H1 (cell line): Measurements from ENCODE around the gene SLC6A6. TPM values are rescaled to one million over a fixed set of nuclear protein-coding genes. Genes with fewer than 3 reads are reported as not detected.
"Not testable (repeated sequence)": the region's sequence is repeated elsewhere in the genome, so short reads cannot be mapped to it uniquely, and the experiment has no call there.

Experiments used
- CTCF ChIA-PET: fragments of 300-600 bp; sonication (Branson Sonifier 250); formaldehyde crosslinking; loops from one replicate; lab custom pipeline; 2021; ENCODE audit not compliant: partially characterized antibody; lab: Charles Lee
- POLR2A ChIA-PET: fragments of 300-600 bp; sonication (Branson Sonifier 250); formaldehyde crosslinking; loops from one replicate; lab custom pipeline; 2021; ENCODE audit warnings: inconsistent platforms; ENCODE audit not compliant: partially characterized antibody; lab: Charles Lee
- DNase-seq, 2 experiments: peaks; one replicate each; pipeline versions ENCODE4 v3.0.0 to v3.0.0-alpha.2; 2010 to 2022; ENCODE audit warnings: low spot score in 2 of 2, low read depth in 1 of 2, mixed read lengths in 1 of 2
- FAIRE-seq: peaks from 2 replicates; lab custom pipeline; 2011; peaks lifted over from hg19 to GRCh38; lab: Jason Lieb, UNC
- H2AFZ ChIP-seq: 2 replicates; pipeline ENCODE4 v1.8.1; 2012; ENCODE audit warnings: low read length, inconsistent platforms
- H2AK5ac ChIP-seq: 2 replicates; pipeline ENCODE4 v1.6.1; 2013; ENCODE audit warnings: low read depth, low read length
- H2BK120ac ChIP-seq: replicated peaks from 2 replicates; pipeline ENCODE3; 2013; ENCODE audit warnings: low read depth, low read length, inconsistent platforms
- H2BK12ac ChIP-seq: 2 replicates; pipeline ENCODE4 v1.6.1; 2013; ENCODE audit warnings: low read depth, low read length
- H2BK15ac ChIP-seq: 2 replicates; pipeline ENCODE4 v1.6.1; 2013; ENCODE audit warnings: low read length
- H2BK20ac ChIP-seq: 2 replicates; pipeline ENCODE4 v1.6.1; 2013; ENCODE audit warnings: low read length
- H2BK5ac ChIP-seq: 2 replicates; pipeline ENCODE4 v1.6.1; 2013; ENCODE audit warnings: low read depth, low read length
- H3K14ac ChIP-seq: 2 replicates; pipeline ENCODE4 v1.6.1; 2013; ENCODE audit warnings: inconsistent platforms; ENCODE audit not compliant: insufficient read length
- H3K18ac ChIP-seq: 2 replicates; pipeline ENCODE4 v1.6.1; 2013; ENCODE audit warnings: low read length; ENCODE audit errors: extremely low read depth
- H3K23ac ChIP-seq: 2 replicates; pipeline ENCODE4 v1.6.1; 2013; ENCODE audit warnings: inconsistent platforms; ENCODE audit not compliant: insufficient read length
- H3K23me2 ChIP-seq: 2 replicates; pipeline ENCODE4 v1.6.1; 2013; ENCODE audit warnings: low read depth, low read length
- H3K27ac ChIP-seq: 2 replicates; pipeline ENCODE4 v1.6.1; 2011; ENCODE audit warnings: low read depth, low read length, inconsistent platforms
- H3K27me3 ChIP-seq, 4 experiments: replicated peaks in 1 of 4; 1 replicate in 1 of 4; 2 replicates in 3 of 4; pipeline versions ENCODE4 v1.6.1 to v1.8.1; 2011 to 2013; ENCODE audit warnings: low read length in 3 of 4, mild to moderate bottlenecking in 3 of 4, inconsistent platforms in 2 of 4, mixed read lengths in 2 of 4, moderate library complexity in 1 of 4; ENCODE audit not compliant: control insufficient read depth in 3 of 4, insufficient read depth in 3 of 4; ENCODE audit errors: extremely low read depth in 1 of 4
- H3K36me3 ChIP-seq, 4 experiments: 2 replicates each; pipeline versions ENCODE4 v1.6.1 to v1.8.1; 2011 to 2013; ENCODE audit warnings: mild to moderate bottlenecking in 4 of 4, low read length in 3 of 4, moderate library complexity in 2 of 4, control low read depth in 1 of 4, inconsistent platforms in 1 of 4; ENCODE audit not compliant: insufficient read depth in 4 of 4, control insufficient read depth in 2 of 4
- H3K4ac ChIP-seq: replicated peaks from 2 replicates; pipeline ENCODE3; 2013; ENCODE audit warnings: low read length, low read depth, mixed read lengths, inconsistent platforms; ENCODE audit not compliant: insufficient read length
- H3K4me1 ChIP-seq, 4 experiments: replicated peaks in 1 of 4; 1 replicate in 1 of 4; 2 replicates in 3 of 4; pipeline versions ENCODE4 v1.6.1 to v1.8.1; 2011 to 2013; ENCODE audit warnings: low read length in 3 of 4, inconsistent platforms in 2 of 4, mixed read lengths in 1 of 4; ENCODE audit not compliant: insufficient read depth in 4 of 4, control insufficient read depth in 3 of 4
- H3K4me2 ChIP-seq, 2 experiments: 2 replicates each; pipeline versions ENCODE4 v1.6.1 to v1.8.1; 2011 to 2013; ENCODE audit warnings: low read depth in 2 of 2, low read length in 2 of 2, control low read depth in 1 of 2, inconsistent platforms in 1 of 2, mild to moderate bottlenecking in 1 of 2; ENCODE audit not compliant: insufficient read depth in 1 of 2
- H3K4me3 ChIP-seq, 4 experiments: fragments of 200-600, 300-600 bp in 1 of 4; sonication (generic), shearing (Covaris generic), sonication (Bioruptor Twin) in 1 of 4; 2 replicates each; pipeline versions ENCODE4 v1.5.1 to v1.8.1; 2011 to 2016; ENCODE audit warnings: low read length in 4 of 4, low read depth in 3 of 4, control low read depth in 2 of 4, inconsistent platforms in 2 of 4, mild to moderate bottlenecking in 2 of 4, mixed read lengths in 1 of 4, moderate library complexity in 1 of 4; ENCODE audit not compliant: insufficient read depth in 2 of 4; ENCODE audit errors: extremely low read depth in 1 of 4
- H3K56ac ChIP-seq: replicated peaks from 2 replicates; pipeline ENCODE3; 2013; ENCODE audit warnings: low read depth, mild to moderate bottlenecking, mixed read lengths, low read length, inconsistent platforms; ENCODE audit not compliant: insufficient read length
- H3K79me1 ChIP-seq: 2 replicates; pipeline ENCODE4 v1.6.1; 2013; ENCODE audit warnings: low read depth, low read length, control low read depth
- H3K79me2 ChIP-seq, 2 experiments: 2 replicates each; pipeline versions ENCODE4 v1.6.1 to v1.8.1; 2012 to 2013; ENCODE audit warnings: low read length in 2 of 2, mild to moderate bottlenecking in 2 of 2, inconsistent platforms in 1 of 2; ENCODE audit not compliant: insufficient read depth in 2 of 2, control insufficient read depth in 1 of 2
- H3K9ac ChIP-seq, 4 experiments: replicated peaks in 1 of 4; 1 replicate in 1 of 4; 2 replicates in 3 of 4; pipeline versions ENCODE4 v1.6.1 to v1.8.1; 2011 to 2013; ENCODE audit warnings: low read depth in 3 of 4, low read length in 3 of 4, control low read depth in 2 of 4, mild to moderate bottlenecking in 2 of 4, moderate library complexity in 2 of 4, inconsistent platforms in 1 of 4; ENCODE audit errors: extremely low read depth in 1 of 4
- H3K9me3 ChIP-seq, 2 experiments: 2 replicates each; pipeline versions ENCODE4 v1.6.1 to v1.8.1; 2012 to 2013; ENCODE audit warnings: mild to moderate bottlenecking in 2 of 2, moderate library complexity in 2 of 2, control low read depth in 1 of 2, inconsistent platforms in 1 of 2, low read depth in 1 of 2, low read length in 1 of 2, mixed read lengths in 1 of 2; ENCODE audit not compliant: insufficient read depth in 2 of 2
- H4K20me1 ChIP-seq, 2 experiments: replicated peaks in 1 of 2; 2 replicates each; pipeline versions ENCODE3 to v1.8.1; 2011 to 2013; ENCODE audit warnings: inconsistent platforms in 2 of 2, low read length in 2 of 2, mild to moderate bottlenecking in 1 of 2; ENCODE audit not compliant: insufficient read depth in 2 of 2, control insufficient read depth in 1 of 2
- H4K5ac ChIP-seq: 2 replicates; pipeline ENCODE4 v1.6.1; 2013; ENCODE audit warnings: low read length, low read depth, mixed read lengths, inconsistent platforms; ENCODE audit not compliant: insufficient read length
- H4K8ac ChIP-seq: 2 replicates; pipeline ENCODE4 v1.8.0; 2013; ENCODE audit warnings: mild to moderate bottlenecking, moderate library complexity, low read length, inconsistent platforms; ENCODE audit not compliant: insufficient read depth; ENCODE audit errors: extremely low read depth
- H4K91ac ChIP-seq: replicated peaks from 2 replicates; pipeline ENCODE3; 2013; ENCODE audit warnings: low read length, mixed read lengths, inconsistent platforms; ENCODE audit not compliant: insufficient read length
- WGBS, 2 experiments: shearing (Covaris generic) in 1 of 2; methylation state at CpG; one replicate each; pipeline versions ENCODE4 v1.1.6 to v1.1.7; 2013 to 2015; ENCODE audit warnings: low lambda C conversion rate in 2 of 2, mixed read lengths in 2 of 2, inconsistent platforms in 1 of 2, low coverage in 1 of 2, missing lambda C conversion rate in 1 of 2; ENCODE audit not compliant: insufficient replicate concordance in 2 of 2, insufficient coverage in 1 of 2, insufficient read length in 1 of 2; ENCODE audit errors: extremely low coverage in 1 of 2, missing lambda C conversion rate in 1 of 2; 5-methylcytosine and 5-hydroxymethylcytosine counted together
- polyA plus RNA-seq, 7 experiments: library from polyadenylated mRNA; depleted of rRNA in 3 of 7; stranded (reverse) in 5 of 7; unstranded in 2 of 7; fragments of >200 nt in 5 of 7; fragments of 200-250 nt in 2 of 7; gene quantifications; 1 replicate in 5 of 7; 2 replicates in 1 of 7; 4 replicates in 1 of 7; pipeline versions ENCODE4 v1.2.1 to v1.2.3, GENCODE V29; 2011 to 2013; ENCODE audit warnings: missing spikeins in 2 of 7, mixed read lengths in 2 of 7
- total RNA-seq: library from RNA; stranded (reverse); fragmentation: NEBNext Ultra II Directional; extraction: Animal tissue kit (Norgen Biotek cat#: 25700); gene quantifications from 2 replicates; pipeline ENCODE4 v1.2.1, GENCODE V29; 2021

SLC6A6 gene
- total and polyA plus RNA-seq, 2 of the 8 experiments (the other 6 are each of a cell fraction or from before 2014, with no cell fraction given): 66.2 to 144 TPM

DNA sequence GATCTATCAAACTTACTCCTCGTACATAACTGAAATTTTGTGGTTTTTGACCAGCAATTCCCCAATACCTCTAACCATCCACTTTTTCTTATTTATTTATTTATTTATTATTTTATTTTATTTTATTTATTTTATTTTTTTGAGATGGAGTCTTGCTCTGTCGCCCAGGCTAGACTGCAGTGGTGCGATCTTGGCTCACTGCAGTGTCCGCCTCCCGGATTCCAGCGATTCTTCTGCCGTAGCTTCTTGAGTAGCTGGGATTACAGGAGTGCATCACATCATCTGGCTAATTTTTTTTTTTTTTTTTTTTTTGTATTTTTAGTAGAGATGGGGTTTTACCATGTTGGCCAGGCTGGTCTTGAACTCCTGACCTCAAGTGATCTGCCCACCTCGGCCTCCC lies 35.3 kb downstream of the SLC6A6 start:
- H3K23ac ChIP-seq, H3K9ac ChIP-seq, H3K4me2 ChIP-seq, H2AK5ac ChIP-seq, H2BK5ac ChIP-seq, H4K91ac ChIP-seq, H4K5ac ChIP-seq, H3K4ac ChIP-seq, H2BK12ac ChIP-seq, FAIRE-seq, DNase-seq, H3K23me2 ChIP-seq, H3K4me3 ChIP-seq, H3K9me3 ChIP-seq, H3K27me3 ChIP-seq, POLR2A ChIA-PET, H2BK15ac ChIP-seq, H3K18ac ChIP-seq, H3K36me3 ChIP-seq, H2BK20ac ChIP-seq, H3K56ac ChIP-seq, H3K14ac ChIP-seq, H2BK120ac ChIP-seq, H4K8ac ChIP-seq, H2AFZ ChIP-seq, H3K27ac ChIP-seq: not testable (repeated sequence)
- Histone ChIP-seq H3K4me1 (peaks cover 5 to 20% (median 12%) of the 10 kb centered on the region in 4 experiments), H4K20me1 (peaks cover 20 to 57% of the 10 kb centered on the region in 2 experiments), H3K79me2 (peaks cover 3 to 79% of the 10 kb centered on the region in 2 experiments; a peak in 3 of 4 replicates), H3K79me1 (peaks cover 42% of the 10 kb centered on the region)
- CTCF ChIA-PET: interaction anchor here (1.1 to 1.5 kb wide), 3 partner anchors 24 to 177 kb away, joined by 3 to 8 read pairs (median 4); no protein-coding TSS in a partner anchor
- 92% methylated on average over 8 of the region's 8 CpGs; no CpG with 5 or more reads in 1 of the 2 experiments for WGBS, 2 experiments
